ENCODE results near the gene GABPB2.
A peak's percentile ranks its signal among the peaks of the same experiment; 100 is the strongest.

The GABPB2 gene

DNA sequence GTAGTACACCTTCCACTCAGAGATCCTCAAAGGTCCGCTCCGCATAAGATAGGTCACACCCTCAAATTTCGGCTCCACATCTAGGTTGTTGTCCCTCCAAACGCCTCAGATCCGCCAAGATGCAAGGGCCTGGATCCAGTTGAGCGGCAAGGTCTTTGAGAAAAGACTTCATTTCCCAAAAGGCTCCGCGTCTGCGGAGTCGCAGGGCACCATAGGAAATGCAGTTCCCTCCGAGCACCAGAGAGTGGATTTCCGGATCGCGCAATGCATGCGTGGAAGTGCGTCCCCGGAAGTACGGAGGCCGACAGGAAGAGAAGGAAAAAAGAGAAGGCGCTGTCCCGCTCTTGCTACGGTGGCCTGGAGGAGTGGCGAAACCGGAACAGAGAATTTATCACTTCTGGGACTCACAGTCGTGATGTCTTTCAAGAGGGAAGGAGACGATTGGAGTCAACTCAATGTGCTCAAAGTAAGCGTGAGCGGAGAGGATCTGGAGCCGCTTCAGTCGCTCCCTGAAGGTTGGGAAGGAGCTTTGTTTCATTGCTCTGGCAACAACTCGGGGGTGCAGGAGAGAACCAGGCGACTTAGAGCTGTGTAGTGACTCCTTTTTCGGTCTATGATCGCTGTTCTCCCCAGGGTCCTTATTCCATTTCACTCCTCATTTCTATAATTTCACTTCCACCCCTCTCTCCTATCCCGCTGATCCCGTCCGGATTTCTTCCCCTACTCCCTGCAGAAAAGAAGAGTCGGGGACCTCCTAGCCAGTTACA is 95.4 kb downstream of the GABPB2 start, which contains the start of the genes LYSMD1 and SCNM1:
Gene LYSMD1 (minus strand): TSS at position 165 of the 767 bp plus-strand sequence. CDS start 644 bp downstream, outside the sequence.
Gene SCNM1 (plus strand): TSS at position 407 of the 767 bp plus-strand sequence. CDS start 9 bp downstream, at position 416.
- Histone ChIP-seq H4K20me1 (ENCODE audit: insufficient read depth, low read length, poor library complexity, severe bottlenecking) (no peaks in the 10 kb centered on the region), H3K27me3 (ENCODE audit: insufficient read depth, low read length, poor library complexity, severe bottlenecking) (no peaks in the 10 kb centered on the region), H3K9me3 (ENCODE audit: insufficient read depth, low read depth, low read length) (no peaks in the 10 kb centered on the region), H3K4me1 (ENCODE audit: insufficient read depth, low read length, poor library complexity, severe bottlenecking) (peaks cover 21% of the 10 kb centered on the region), H2AFZ (ENCODE audit: low read length) (peak within 1 kb of the TSS; percentile 83), H3K9ac (ENCODE audit: low read depth, low read length, poor library complexity, severe bottlenecking) (peak within 1 kb of the TSS; percentile 84), H3F3A (ENCODE audit: low read depth) (no peaks in the 10 kb centered on the region), H3K4me2 (ENCODE audit: low read depth, low read length, poor library complexity, severe bottlenecking) (peak within 1 kb of the TSS; percentile 98), H3K36me3 (ENCODE audit: insufficient read depth, low read length) (peaks cover 5% of the 10 kb centered on the region; the same call in 1 of the 2 replicates), H3K79me2 (ENCODE audit: insufficient read depth, low read length) (peaks cover 39% of the 10 kb centered on the region), H3K9me2 (replicated peaks; ENCODE audit: low read depth, low read length) (no peaks in the 10 kb centered on the region), H3K4me3 (ENCODE audit: low read length, poor library complexity, severe bottlenecking) (peak within 1 kb of the TSS; percentile 93)
- TF ChIP-seq EZH2phosphoT487 (IDR thresholded peaks at IDR 0.05; ENCODE audit: borderline replicate concordance): no peak
- TF ChIP-seq, protein P1, sequence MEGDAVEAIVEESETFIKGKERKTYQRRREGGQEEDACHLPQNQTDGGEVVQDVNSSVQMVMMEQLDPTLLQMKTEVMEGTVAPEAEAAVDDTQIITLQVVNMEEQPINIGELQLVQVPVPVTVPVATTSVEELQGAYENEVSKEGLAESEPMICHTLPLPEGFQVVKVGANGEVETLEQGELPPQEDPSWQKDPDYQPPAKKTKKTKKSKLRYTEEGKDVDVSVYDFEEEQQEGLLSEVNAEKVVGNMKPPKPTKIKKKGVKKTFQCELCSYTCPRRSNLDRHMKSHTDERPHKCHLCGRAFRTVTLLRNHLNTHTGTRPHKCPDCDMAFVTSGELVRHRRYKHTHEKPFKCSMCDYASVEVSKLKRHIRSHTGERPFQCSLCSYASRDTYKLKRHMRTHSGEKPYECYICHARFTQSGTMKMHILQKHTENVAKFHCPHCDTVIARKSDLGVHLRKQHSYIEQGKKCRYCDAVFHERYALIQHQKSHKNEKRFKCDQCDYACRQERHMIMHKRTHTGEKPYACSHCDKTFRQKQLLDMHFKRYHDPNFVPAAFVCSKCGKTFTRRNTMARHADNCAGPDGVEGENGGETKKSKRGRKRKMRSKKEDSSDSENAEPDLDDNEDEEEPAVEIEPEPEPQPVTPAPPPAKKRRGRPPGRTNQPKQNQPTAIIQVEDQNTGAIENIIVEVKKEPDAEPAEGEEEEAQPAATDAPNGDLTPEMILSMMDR (conservative IDR thresholded peaks at IDR 0.05; ENCODE audit: low read length): no peak

DNA sequence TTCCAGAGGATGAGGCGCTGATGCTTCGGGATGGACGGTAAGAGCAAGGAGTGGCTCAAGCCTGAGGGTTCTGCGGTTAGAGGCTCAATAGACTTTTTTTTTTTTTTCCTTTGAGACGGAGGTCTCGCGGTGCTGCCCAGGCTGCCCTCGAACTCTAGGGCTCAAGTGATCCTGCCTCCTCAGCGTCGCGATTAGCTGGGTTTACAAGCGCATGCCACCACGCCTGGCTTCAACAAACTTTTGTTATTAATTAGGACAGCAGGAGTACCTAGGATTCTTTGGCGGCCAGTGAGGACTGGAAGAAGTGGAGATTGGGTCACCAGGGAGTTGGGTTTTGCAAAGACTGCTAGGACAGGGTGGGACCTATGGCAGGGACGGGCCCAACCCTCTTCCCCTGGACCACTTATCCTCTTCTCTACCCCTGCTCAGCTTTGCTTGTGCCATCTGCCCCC is 96.0 kb downstream of the GABPB2 start:
- Histone ChIP-seq H3K27me3 (ENCODE audit: insufficient read depth, low read length, poor library complexity, severe bottlenecking) (no peaks in the 10 kb centered on the region), H3K79me2 (ENCODE audit: insufficient read depth, low read length) (peaks cover 39% of the 10 kb centered on the region), H3K4me2 (ENCODE audit: low read depth, low read length, poor library complexity, severe bottlenecking) (peak overlapping the region; percentile 98), H3F3A (ENCODE audit: low read depth) (no peaks in the 10 kb centered on the region), H2AFZ (ENCODE audit: low read length) (peak overlapping the region; percentile 69), H3K9me3 (ENCODE audit: insufficient read depth, low read depth, low read length) (no peaks in the 10 kb centered on the region), H3K4me1 (ENCODE audit: insufficient read depth, low read length, poor library complexity, severe bottlenecking) (peaks cover 21% of the 10 kb centered on the region), H3K9ac (ENCODE audit: low read depth, low read length, poor library complexity, severe bottlenecking) (peak overlapping the region; percentile 84), H3K4me3 (ENCODE audit: low read length, poor library complexity, severe bottlenecking) (peak overlapping the region; percentile 93), H4K20me1 (ENCODE audit: insufficient read depth, low read length, poor library complexity, severe bottlenecking) (no peaks in the 10 kb centered on the region), H3K36me3 (ENCODE audit: insufficient read depth, low read length) (peaks cover 5% of the 10 kb centered on the region; the same call in 1 of the 2 replicates), H3K9me2 (replicated peaks; ENCODE audit: low read depth, low read length) (no peaks in the 10 kb centered on the region)
- TF ChIP-seq, protein P1 (conservative IDR thresholded peaks at IDR 0.05; ENCODE audit: low read length): no peak
- TF ChIP-seq EZH2phosphoT487 (IDR thresholded peaks at IDR 0.05; ENCODE audit: borderline replicate concordance): no peak

GRCh38 chr1:151167116-151167515 is 96.6 kb downstream of the GABPB2 start:
- peaks cover 21% of the 10 kb centered on the region for H3K4me1 ChIP-seq (ENCODE audit: insufficient read depth, low read length, poor library complexity, severe bottlenecking)
- TF ChIP-seq EZH2phosphoT487 (IDR thresholded peaks at IDR 0.05; ENCODE audit: borderline replicate concordance): no peak
- TF ChIP-seq, protein P1 (conservative IDR thresholded peaks at IDR 0.05; ENCODE audit: low read length): no peak
- H3K9me2 ChIP-seq (replicated peaks; ENCODE audit: low read depth, low read length): no peaks in the 10 kb centered on the region
- peak overlapping the region; percentile 98 for H3K4me2 ChIP-seq (ENCODE audit: low read depth, low read length, poor library complexity, severe bottlenecking)
- peak overlapping the region; percentile 84 for H3K9ac ChIP-seq (ENCODE audit: low read depth, low read length, poor library complexity, severe bottlenecking)
- no peaks in the 10 kb centered on the region for H4K20me1 ChIP-seq (ENCODE audit: insufficient read depth, low read length, poor library complexity, severe bottlenecking)
- no peaks in the 10 kb centered on the region for H3K9me3 ChIP-seq (ENCODE audit: insufficient read depth, low read depth, low read length)
- no peaks in the 10 kb centered on the region for H3F3A ChIP-seq (ENCODE audit: low read depth)
- H3K27me3 ChIP-seq (ENCODE audit: insufficient read depth, low read length, poor library complexity, severe bottlenecking): no peaks in the 10 kb centered on the region
- no peak overlapping the region for H2AFZ ChIP-seq (ENCODE audit: low read length)
- H3K79me2 ChIP-seq (ENCODE audit: insufficient read depth, low read length): peaks cover 39% of the 10 kb centered on the region
- H3K36me3 ChIP-seq (ENCODE audit: insufficient read depth, low read length): peaks cover 5% of the 10 kb centered on the region; the same call in 1 of the 2 replicates
- H3K4me3 ChIP-seq (ENCODE audit: low read length, poor library complexity, severe bottlenecking): peak overlapping the region; percentile 93

Data from Loucy (cell line).